Measurements from ENCODE around the gene CACNG1. TPM values are rescaled to one million over a fixed set of nuclear protein-coding genes. Genes with fewer than 3 reads are reported as not detected.

The CACNG1 gene, protein sequence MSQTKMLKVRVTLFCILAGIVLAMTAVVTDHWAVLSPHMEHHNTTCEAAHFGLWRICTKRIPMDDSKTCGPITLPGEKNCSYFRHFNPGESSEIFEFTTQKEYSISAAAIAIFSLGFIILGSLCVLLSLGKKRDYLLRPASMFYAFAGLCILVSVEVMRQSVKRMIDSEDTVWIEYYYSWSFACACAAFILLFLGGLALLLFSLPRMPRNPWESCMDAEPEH
- total RNA-seq, result not detected in 2 replicates

DNA sequence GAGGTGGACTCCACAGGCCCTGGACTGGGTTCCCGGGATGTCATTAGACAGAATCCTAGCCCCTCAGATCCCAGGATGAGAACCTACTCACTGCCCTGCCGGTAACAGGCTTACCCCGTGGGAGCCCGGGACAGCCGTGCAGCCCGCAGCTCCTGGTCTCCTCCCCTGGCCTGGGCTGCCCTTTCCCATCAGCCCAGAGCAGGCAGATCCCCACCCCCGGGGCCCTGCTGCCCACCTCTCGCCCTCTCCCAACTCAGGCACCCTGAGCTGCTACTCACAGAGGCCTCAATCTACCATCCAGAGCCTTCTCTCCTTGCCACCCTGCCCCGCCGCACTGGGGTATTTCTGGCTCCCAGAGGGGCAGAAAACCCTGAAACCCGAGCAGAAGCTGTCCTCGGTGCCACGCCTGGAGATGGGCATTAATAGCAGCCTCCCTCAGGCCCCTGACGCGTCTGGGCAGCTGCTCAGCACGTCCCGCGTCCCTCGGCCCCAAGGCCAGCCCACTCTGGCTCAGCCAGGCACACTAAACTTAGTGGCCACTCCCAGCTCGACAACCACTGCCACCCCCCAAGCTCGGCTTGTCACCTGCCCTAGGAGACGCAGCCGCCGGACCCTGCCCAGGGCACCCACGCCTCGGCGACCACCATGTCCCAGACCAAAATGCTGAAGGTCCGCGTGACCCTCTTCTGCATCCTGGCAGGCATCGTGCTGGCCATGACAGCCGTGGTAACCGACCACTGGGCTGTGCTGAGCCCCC, at the start of gene CACNG1:
TSS of gene CACNG1 (plus strand) at position 539 of the 757 bp plus-strand sequence. CDS start at position 646, 107 bp downstream.
- DNase-seq (ENCODE audit: low read depth in 2 of 2), result no peak

DNA sequence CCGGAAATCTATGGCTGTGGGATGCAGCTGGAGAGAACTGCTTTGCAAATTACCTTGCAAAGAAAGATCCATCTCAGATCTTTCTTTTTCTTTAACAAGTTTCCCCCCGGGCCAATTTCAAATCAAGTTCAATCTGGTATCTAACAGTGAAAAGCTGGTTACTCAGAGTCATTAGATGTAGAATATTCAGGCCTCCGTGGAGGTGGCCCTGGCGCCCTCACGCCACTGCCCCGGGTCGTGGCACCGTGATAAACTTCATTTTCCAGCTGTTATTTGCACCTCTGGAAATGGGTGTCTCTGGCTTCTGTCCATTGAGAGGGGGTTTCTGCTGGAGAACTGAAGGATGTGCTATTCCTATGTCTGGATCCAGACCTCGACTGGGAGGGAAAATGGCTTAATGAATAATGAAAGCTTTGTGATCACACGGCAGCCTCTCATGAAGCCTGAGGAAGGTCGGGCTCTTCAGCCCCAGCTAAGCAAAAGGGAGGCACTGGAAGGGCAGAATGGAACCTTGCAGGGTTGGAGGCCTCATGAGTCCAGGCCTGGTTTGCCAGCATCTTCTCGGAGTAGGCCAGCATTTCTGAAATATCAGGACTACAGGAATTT, 49.3 kb upstream of the CACNG1 start:
- no peak for DNase-seq (ENCODE audit: low read depth in 2 of 2)

DNA sequence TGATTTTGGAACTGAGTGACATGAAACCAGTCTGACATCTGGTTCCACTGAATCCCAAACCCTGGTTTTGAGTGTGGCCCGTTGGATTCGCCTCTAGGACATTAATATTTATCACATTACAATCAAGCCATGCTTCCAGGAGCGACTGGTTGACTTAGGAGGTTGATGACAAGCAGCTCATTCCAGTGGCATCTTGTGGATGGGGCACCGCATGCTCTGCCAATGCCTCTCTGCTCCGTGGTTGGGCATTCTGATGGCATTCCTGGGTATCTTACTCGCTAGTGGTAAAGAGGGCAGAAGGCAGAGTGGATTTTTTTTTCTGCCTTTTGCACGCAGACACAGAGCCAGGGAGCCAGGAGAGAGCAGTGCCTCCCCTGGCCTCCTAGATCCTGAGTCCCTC, 48.4 kb upstream of the CACNG1 start:
- DNase-seq (ENCODE audit: low read depth in 2 of 2), result no peak

DNA sequence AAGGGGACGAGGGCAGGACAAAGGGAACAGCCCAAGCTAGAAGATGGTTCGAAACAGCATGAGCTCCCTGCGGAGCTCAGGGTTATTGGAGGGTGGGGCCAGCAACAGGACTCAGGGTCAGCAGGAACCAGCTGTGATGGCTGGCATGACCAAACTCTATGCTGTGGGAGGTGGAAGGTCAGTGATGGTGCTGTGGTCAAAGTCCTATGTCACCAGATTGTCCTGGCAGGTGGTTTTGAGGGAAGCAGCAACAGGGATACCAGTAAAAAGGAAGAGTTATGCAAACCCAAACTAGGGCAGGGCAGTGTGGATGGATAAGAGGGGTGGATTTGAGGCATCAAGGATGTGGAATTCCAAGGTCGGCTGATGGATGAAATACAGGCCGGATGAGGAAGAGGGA, 47.4 kb upstream of the CACNG1 start:
- no peak for DNase-seq (ENCODE audit: low read depth in 2 of 2)

DNA sequence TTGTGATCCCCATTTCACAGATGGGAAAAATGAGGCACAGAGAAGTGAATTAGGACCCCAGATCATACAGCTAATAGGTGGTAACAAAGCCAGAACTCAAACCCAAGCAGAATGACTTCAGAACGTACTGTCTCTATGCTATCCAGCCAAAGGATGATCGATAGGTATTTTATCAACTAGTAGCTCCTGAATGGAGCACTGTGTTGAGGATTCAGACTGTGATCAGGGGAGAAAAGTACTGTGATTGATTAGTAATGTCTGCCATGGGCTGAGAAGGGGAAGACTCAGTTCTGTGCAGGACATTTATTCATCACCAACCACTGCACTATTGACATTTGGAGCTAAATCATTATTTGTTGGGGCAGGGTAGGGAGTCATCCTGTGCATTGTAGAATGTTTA, 41.1 kb upstream of the CACNG1 start:
- no peak for DNase-seq (ENCODE audit: low read depth in 2 of 2)

DNA sequence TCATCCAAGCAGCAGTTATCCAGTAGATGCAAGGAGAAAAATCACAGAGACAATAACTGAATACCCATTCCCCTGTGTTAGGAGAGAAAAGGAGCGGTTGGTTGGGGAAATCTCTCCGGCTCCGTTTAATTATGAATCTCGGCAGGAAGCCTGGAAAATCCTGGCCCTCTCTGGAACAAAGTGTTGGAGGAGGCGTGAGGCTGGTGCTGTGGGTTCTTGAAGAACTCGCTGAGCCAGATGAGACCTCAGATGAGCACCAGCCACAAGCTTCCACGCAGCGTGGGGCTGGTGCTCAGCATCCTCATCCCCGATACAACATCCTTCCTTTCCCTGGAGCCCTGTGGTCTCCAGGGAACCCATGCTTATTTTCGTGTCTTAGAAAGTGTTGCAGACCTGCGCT, 40.2 kb upstream of the CACNG1 start:
- no peak for DNase-seq (ENCODE audit: low read depth in 2 of 2)

DNA sequence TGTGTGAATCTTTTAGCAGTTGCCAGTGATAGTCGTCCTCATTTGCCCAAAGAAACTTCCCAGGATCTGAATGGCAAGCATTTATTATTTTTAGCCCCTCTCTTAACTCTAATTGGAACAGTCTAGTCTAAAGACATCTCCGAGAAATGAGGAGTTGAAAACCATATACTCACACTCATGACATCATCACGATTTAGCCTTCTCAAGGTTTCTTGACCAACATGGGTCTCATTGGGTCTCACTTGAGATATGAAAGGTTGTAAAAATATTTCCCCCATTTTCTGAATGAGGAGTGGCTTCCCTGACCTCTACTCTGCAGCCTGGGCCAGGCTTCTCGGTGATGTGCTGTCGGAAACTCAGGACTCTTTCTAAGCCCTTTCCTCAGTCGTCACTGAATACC, 37.1 kb upstream of the CACNG1 start:
- DNase-seq (ENCODE audit: low read depth in 2 of 2), result no peak

DNA sequence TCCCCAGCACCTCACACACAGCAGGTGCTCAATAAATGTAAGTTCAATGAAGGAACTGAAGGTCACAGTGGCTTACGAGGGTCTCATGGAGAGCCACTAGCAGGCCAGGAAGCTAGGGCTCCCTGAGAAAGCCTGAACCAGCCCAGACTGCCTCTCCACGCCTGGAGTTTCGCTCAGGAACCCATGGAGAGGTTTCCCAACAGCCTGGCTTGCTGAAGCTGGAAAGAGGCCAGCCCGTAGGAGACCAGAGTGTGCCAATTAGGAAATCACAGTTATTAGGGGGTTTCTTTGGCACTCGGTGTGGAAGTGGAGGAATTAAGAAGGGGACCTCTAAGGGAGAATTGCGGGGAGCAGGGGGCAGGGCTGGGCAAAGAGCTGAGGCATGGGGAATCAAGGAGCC, 36.3 kb upstream of the CACNG1 start:
- no peak for DNase-seq (ENCODE audit: low read depth in 2 of 2)

DNA sequence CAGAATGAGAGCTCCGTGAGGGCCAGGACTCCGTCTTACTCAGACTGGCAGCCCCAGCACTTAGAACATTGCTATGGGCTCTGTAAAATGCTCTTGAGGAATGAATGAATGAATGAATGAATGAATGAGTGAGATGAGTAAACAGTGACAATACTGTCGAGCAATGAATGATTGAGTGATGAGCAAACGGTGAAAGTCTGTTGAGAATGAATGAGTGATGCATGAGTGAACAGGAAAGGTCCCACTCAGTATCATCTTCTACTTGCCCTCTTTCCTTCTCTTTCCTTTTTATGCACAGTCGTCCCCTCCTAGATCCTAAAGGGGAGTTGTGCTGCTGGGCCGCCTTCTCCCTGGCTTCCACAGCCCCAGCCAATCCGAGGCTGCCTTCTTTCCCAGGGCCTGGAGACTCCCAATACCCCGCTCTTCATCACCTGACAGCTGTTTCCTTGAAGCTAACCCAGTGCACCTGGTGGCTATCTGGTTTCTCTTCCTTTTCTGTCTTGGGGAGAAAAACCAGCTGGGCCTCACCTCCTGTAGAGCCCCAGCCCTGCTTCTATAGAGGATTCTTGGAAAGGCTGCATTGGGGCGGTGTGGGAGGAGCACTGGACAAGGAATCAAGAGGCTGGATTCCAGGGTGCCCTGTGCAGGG, 32.7 kb upstream of the CACNG1 start:
- no peak for DNase-seq (ENCODE audit: low read depth in 2 of 2)

DNA sequence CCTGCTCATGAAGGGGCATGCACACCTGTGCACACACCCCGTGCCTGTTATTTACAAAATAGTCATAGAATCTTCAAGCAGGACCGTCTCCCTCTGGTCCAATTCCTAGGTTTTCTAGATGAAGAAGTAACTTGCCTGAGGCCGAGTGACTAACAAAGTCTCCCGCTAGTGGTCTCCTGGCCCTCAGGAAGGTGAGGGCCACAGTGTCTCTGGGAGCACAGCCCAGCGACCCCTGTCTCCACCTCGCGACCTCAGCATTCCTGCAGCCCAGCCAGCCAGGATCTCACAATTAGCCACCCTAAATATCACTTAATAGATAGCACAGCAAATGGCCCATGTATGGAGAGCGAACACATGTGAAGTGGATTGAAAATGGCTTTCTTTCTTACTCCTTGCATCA, 30.5 kb upstream of the CACNG1 start:
- no peak for DNase-seq (ENCODE audit: low read depth in 2 of 2)

DNA sequence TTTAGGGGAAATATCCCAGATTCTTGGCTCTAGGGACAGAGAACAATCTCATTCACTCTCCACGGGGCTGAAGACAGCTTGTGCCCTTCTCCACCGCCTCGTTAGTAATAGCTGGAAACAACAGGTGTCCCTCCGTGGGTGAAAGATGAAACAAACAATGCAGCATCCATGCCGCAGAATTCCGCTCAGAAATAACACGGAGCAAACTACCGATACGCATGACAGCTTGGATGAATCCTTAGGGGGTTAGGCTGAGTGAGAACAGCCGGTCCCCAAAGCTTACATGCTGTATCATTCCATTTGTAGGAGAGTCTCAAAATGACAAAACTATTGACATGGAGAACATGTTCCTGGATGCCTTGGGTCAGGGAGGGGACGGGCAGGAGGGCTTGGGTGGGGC, 29.4 kb upstream of the CACNG1 start:
- DNase-seq (ENCODE audit: low read depth in 2 of 2), result no peak

DNA sequence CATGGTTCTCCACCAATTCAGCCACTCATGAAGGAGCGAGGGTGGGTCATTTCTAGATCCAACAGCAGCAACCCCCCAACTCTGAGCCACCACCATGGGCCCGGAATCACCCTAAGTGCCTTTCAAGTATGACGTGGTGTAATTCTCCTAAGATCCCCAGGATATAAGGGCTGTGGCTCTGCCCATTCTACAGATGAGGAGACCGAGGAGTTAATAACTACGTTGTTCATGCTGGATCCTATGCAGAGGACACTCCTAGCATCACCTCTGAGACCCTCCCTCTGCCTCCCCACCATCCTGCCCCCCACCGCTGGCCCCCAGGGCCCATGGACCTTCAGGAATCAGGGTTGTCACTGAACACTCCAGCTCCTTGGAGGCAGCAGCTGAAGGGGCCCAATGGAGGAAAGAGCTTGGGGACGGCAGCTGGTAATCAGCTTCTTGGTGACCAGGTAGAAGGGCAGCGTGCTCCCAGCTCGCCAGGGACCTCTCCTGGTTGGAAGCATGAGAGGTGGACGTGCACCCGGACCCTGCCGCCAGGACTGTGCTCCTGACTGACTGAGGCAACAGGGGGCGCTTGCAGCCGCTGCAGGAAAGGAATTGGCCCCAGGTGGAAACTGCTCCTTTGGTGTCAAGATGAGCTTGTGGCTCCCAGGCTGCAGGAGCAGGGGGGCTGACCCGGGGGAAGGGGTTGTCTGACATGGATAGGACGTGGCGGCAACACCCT, 28.2 kb upstream of the CACNG1 start:
- DNase-seq (ENCODE audit: low read depth in 2 of 2), result no peak

DNA sequence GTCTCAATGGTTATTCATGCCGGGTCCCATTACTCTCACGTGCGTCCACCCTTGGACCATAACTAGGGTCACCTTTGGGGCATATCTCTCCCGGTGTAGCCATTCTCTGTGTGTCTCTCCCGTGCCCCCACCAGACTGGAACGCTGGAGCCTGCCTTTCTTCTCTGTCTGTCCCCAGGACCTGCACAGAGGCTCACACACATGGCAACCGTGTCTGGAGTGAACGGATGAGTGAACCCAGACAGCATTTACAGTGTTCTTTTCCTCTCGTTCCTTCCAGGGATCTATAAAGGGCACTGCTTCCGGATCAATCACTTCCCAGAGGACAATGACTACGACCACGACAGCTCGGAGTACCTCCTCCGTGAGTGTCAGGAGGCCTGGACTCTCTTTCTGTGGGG, 26.4 kb upstream of the CACNG1 start:
- no peak for DNase-seq (ENCODE audit: low read depth in 2 of 2)

DNA sequence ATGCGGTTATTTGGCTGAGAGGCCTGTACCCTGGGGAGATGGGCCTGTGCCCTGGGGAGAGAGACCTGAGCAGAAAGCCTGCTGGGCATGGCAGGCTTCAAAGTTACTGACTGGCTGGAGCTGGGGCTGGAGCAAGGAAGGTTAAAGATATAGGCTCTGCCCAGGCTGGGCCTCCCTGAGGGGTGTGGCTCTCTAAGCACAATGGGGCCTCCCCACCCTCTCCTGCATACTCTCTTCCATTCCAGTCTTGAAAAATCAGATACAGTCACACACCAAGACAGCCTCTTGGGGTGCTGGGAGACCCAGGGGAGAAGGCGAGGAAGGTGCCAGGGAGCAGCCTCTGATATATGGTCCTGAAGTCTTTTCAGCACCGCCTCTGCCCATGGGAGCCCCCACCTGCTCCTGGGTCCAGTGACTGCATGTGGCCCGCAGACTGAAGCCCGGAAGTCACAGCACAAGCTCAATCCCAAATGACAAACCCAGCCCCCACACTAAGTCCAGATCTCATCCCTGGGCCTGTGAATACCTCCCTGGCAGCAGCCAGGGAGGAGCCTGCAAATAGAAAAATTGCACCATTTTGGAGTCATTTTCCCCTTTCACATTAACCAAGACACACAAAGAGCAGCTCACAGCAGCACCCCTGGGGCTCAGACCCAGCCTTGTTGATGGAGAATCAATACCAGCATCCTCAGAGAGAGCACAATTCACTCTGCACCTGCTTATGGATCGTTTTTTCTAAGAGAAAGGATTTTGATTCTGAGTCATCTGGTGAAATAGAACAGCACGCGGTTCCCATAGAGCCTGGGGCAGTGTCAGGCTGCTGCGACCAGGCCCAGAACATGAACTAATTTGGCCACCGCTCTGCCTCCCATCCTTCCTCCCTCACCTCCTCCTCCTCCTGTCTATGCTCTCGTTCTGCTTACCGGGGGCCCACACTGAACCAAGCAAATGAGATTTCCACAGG, 25.6 kb upstream of the CACNG1 start:
- DNase-seq (ENCODE audit: low read depth in 2 of 2), result no peak

DNA sequence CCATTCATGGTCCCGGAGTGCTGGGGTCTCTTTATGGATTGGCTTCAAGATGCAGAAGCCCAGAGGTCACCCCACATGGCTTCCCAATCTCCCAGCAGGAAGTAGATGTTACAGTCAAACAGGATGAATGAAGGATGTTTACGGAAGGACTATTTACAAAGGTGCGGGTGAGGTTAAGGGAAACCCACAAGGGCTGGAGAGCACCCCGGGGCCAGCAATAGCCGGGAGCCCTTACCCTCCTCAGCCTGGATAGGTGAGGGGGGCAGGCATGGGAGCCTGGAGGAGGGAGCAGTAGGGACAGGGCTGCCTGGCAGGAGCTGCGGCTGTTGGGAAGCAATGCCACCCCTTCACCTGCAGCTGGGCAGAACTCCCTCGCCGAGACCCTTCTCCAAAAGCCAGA, 24.5 kb upstream of the CACNG1 start:
- no peak for DNase-seq (ENCODE audit: low read depth in 2 of 2)

DNA sequence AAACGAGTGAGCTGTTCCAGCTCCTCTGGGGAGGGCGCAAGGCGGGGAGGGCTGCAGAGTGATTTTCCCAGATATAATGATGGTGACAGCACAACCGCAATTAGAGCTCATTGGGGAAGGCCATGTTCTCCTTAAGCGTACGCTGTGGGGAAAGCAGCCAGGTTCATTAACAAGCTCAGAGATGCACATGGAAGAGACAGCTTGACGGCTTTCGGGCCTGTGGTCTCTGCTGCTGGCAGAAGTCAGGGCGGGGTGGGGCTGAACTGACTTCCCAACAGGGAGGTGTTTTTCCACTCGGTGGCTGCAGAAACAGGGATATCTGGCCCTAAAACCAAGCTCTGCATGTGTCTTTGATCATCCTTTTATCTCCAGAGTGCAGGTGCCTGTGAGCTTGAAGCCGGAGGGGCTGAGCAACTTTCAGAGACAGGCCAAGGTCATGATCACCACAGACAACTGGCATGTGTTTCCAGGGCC, 24.0 kb upstream of the CACNG1 start:
- DNase-seq (ENCODE audit: low read depth in 2 of 2), result no peak

DNA sequence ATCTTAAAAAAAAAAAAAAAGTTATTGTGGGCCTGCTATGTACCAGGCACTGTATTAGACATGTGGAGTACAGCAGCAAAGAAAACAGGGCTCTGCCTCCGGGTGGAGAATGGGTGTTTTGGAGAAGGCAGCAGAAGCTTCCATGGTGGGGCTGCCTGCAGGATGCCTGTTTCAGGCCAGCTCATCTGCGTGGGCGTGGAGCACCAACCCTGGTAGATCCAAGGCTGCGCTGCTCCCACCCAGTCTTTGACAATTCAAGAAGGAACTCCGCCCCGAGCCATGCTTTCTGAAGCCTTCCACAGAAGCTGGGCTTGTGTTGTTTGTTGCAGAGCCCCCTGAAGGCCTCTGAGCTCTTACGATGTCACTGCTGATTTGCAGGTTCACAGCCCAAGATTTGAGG, 23.2 kb upstream of the CACNG1 start:
- no peak for DNase-seq (ENCODE audit: low read depth in 2 of 2)

DNA sequence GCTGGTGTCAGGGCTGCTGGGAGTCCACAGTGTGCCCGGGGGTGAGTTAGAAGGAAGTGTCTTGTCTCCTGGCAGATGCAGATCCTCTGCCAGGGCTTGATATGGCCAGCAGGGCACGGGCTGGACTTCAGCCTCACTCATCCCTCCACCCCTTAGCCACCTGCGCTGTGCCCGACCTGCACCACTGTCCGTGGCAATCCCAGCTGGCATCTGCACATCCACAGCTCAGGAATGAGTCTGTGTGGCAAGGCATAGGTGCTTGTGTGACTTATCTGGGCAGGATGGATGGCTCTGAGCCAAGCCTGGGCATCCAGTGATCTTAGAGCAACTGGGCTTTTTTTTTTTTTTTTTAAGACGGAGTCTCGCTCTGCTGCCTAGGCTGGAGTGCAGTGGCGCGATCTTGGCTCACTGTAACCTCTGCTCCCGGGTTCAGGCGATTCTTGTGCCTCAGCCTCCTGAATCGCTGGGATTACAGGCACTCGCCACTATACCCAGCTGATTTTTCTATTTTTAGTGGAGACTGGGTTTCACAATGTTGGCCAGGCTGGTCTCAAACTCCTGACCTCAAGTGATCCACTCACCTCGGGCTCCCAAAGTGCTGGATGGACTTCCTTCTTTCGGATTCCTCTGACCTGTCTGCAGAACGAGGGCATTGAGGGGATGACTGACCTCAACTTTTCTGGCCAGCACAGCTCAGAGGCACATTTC, 22.5 kb upstream of the CACNG1 start:
- DNase-seq (ENCODE audit: low read depth in 2 of 2), result no peak

DNA sequence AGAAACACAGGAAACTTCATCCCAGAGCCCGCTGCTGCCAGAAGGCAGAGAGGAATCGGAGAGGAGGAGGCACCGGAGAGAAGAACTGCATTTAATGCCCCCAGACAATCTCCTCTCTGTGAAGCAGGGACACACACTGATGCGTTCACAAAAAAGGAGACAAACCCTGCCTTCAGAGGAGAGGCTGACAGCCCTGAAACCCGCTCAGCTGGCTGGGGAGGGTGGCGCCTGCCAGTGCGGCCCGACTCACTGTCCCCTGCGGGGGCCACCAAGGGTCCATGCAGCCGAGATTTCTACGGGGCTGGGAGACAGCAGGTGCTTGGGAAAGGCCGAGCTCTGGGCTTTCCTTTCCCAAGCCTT, 21.9 kb upstream of the CACNG1 start:
- DNase-seq (ENCODE audit: low read depth in 2 of 2), result no peak

DNA sequence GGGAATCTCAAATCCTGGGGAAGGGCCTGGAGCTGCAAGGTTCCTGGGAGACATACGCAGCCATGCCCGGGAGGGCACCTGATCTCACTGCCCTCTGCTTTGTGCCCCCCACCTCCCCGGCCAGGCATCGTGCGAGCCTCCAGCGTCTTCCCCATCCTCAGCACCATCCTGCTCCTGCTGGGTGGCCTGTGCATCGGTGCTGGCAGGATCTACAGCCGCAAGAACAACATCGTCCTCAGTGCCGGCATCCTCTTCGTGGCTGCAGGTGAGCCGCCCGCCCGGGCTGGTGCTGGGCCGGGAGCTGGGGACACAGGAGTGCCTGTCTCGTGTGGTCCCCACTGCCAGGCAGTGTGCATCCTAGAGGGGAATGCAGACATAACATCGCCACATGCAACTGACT, 19.6 kb upstream of the CACNG1 start:
- DNase-seq (ENCODE audit: low read depth in 2 of 2), result no peak
